GM10248 (cell line): Measurements from ENCODE around the gene COL4A4.

ENCODE experiments used
- CTCF ChIA-PET: fragments of 300-600 bp; sonication (Branson Sonifier 250); formaldehyde crosslinking; extraction: SDS; loops from one replicate; lab custom pipeline; 2021; ENCODE audit warnings: antibody characterized with exemption; lab: Yijun Ruan, JAX
- POLR2A ChIA-PET: fragments of 350-650 bp; sonication (Branson Sonifier 250); formaldehyde crosslinking; extraction: SDS; loops from one replicate; lab custom pipeline; 2020; ENCODE audit warnings: antibody characterized with exemption; lab: Yijun Ruan, JAX
- DNase-seq: peaks from one replicate; pipeline ENCODE4 v3.0.0; 2012; ENCODE audit errors: extremely low spot score
- TF ChIP-seq, protein P1 (sequence below): IDR thresholded peaks from 2 replicates; pipeline ENCODE4 v1.5.1; 2012; ENCODE audit warnings: mild to moderate bottlenecking, low read depth; ENCODE audit errors: extremely low read depth, missing control alignments, control extremely low read depth

COL4A4 gene

GRCh38 chr2:226970362-226970761 is 193.6 kb downstream of the COL4A4 start:
- ChIA-PET CTCF (interaction anchor here (1.0 to 1.4 kb wide), 2 partner anchors 14 to 15 kb away, joined by 3 to 4 read pairs; no protein-coding TSS in a partner anchor), POLR2A (no interaction called here)
- TF ChIP-seq, protein P1, sequence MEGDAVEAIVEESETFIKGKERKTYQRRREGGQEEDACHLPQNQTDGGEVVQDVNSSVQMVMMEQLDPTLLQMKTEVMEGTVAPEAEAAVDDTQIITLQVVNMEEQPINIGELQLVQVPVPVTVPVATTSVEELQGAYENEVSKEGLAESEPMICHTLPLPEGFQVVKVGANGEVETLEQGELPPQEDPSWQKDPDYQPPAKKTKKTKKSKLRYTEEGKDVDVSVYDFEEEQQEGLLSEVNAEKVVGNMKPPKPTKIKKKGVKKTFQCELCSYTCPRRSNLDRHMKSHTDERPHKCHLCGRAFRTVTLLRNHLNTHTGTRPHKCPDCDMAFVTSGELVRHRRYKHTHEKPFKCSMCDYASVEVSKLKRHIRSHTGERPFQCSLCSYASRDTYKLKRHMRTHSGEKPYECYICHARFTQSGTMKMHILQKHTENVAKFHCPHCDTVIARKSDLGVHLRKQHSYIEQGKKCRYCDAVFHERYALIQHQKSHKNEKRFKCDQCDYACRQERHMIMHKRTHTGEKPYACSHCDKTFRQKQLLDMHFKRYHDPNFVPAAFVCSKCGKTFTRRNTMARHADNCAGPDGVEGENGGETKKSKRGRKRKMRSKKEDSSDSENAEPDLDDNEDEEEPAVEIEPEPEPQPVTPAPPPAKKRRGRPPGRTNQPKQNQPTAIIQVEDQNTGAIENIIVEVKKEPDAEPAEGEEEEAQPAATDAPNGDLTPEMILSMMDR: no peak
- no peak for DNase-seq

GRCh38 chr2:226969417-226970080 is 194.5 kb downstream of the COL4A4 start:
- POLR2A ChIA-PET: no interaction called here
- CTCF ChIA-PET: interaction anchor here (1.0 to 1.4 kb wide), 4 partner anchors 9 to 94 kb away, joined by 3 to 4 read pairs (median 4); no protein-coding TSS in a partner anchor
- no peak for DNase-seq
- TF ChIP-seq, protein P1: no peak

DNA sequence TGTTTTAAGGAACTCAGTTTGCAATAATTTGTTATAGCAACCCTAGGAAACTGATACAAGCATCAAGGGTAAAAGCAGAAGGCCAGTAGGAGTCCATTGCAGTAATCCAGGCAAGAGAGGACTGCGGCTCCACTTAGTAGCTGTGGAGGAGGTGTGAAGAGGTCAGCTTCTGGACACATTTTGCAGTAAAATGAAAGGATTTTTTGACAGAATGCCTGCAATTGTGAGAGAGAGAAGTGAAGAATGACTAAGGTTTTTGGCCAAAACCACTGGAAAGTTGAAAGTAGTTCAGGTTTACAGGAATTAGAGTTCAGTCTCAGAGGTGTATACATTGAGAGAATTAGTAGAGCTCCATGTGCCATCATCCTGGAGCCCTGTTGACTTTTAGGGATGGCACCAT is 198.6 kb downstream of the COL4A4 start:
- ChIA-PET POLR2A (no interaction called here), CTCF (interaction anchor here (1.2 kb wide), 1 partner anchor 18 kb away, joined by 4 read pairs; no protein-coding TSS in a partner anchor)
- TF ChIP-seq, protein P1: no peak
- DNase-seq: no peak

- ChIA-PET CTCF (interaction anchor here (1.5 kb wide), 2 partner anchors 10 to 161 kb away, joined by 5 to 6 read pairs; no protein-coding TSS in a partner anchor), POLR2A (no interaction called here)
- TF ChIP-seq, protein P1: no peak
- DNase-seq: no peak
These were observed 200.5 kb downstream of the COL4A4 start for GRCh38 chr2:226963528-226963927.

GRCh38 chr2:226962176-226962773 is 201.7 kb downstream of the COL4A4 start:
- DNase-seq: no peak
- ChIA-PET CTCF (interaction anchor here (1.1 kb wide), 1 partner anchor 10 kb away, joined by 3 read pairs; no protein-coding TSS in a partner anchor), POLR2A (no interaction called here)
- TF ChIP-seq, protein P1: no peak

- DNase-seq: no peak
- TF ChIP-seq, protein P1: no peak
- POLR2A ChIA-PET: no interaction called here
- CTCF ChIA-PET: interaction anchor here (0.9 to 1.5 kb wide), 3 partner anchors 9 to 12 kb away, joined by 3 to 4 read pairs (median 3); no protein-coding TSS in a partner anchor
These were observed 204.6 kb downstream of the COL4A4 start for GRCh38 chr2:226959418-226959817.
